Tongue (tissue), 2 donors: ENCODE measurements around the gene ARL8A. TPM values are rescaled to one million over a fixed set of nuclear protein-coding genes. Genes with fewer than 3 reads are reported as not detected.
"Not testable (repeated sequence)": the region's sequence is repeated elsewhere in the genome, so short reads cannot be mapped to it uniquely, and the experiment has no call there.

Source experiments
- DNase-seq: peaks from one replicate; pipeline ENCODE4 v3.0.0-alpha.2; 2015
- total RNA-seq: library from RNA; depleted of rRNA; stranded (reverse); fragments of >200 nt; gene quantifications from one replicate; pipeline ENCODE4 v1.2.3, GENCODE V29; 2014

Gene ARL8A
- total RNA-seq, 1 donor from 2014 or later, result 29.8 TPM

GRCh38 chr1:202112859-202113689, 31.5 kb downstream of the ARL8A start:
- DNase-seq, result no peak

DNA sequence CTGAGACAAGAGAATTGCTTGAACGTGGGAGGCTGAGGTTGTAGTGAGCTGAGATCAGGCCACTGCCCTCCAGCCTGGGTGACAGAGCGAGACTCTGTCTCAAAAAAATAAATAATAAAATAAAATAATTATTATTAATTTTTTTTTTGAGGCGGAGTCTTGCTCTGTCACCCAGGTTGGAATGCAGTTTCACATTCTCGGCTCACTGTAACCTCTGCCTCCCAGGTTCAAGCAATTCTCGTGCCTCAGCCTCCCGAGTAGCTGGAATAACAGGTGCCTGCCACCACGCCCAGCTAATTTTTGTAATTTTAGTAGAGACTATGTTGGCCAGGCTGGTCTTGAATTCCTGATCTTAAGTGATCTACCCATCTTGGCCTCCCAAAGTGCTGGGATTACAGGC, 32.9 kb downstream of the ARL8A start:
- not testable (repeated sequence) for DNase-seq

DNA sequence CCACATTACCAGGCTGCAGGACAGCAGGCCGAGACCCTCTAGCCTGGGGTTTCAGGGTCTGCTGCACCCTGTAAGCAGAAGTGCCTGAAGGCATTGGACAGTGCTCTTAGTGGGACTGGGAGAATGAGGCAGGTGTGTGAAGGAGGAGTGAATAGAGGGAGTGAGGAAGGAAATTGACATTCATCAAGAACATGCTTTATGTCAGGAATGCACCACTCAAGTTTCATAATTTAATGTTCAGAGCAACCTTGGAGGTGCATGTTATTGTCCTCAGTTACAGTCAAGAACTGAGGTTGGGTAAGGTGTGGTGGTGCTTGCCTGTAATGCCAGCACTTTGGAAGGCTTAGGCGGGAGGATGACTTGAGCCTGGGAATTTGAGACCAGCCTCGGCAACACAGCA, 33.6 kb downstream of the ARL8A start:
- DNase-seq, result no peak

GRCh38 chr1:202107801-202108731, 36.5 kb downstream of the ARL8A start:
- DNase-seq, result no peak

- DNase-seq, result no peak
These were observed 37.2 kb downstream of the ARL8A start for GRCh38 chr1:202107321-202107761.

DNA sequence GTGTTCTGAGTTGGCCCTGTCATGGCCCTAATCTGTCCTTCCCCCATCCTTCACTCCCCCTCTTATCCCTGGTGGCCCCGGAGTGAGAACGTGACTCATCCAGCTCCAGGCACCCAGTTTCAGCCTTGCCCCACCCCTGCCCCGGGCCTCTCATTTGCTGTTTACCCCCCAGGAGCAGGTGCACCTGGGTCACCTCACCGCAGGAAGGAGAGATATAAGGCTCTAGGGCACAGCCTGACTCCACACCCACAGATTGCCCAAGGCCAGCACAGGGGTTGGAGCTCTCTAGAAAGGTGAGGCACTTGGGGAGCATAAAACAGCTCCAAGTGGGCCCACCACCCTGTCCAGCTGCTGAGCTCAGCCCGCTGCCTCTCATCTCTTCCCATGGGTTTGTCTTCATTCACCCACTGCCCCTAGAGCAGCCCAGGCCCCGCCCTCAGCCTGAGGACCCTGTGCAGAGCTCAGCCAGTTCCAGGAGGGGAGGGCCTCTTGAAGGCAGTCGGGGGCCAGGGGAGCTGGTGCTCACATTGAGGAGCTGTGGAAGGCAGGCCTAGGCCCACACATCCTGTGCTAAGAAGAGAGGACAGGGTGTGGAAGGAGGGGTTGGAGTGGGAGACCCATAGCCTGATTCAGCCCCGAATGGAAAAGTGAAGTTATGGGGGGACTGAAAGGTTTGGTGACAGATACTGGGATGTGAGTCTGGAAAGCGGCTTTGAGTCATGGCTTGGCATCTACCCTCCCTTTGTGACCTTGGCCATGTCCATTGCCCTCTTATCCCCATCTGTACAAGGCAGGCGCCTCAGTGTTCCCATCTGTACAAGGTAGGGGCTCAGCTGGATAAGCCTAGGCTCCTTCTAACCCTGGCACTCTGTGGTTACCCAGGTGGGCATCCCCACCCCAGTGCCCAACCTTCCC, 37.9 kb downstream of the ARL8A start:
- DNase-seq, result no peak

- DNase-seq, result peak; percentile 66
These were observed 38.8 kb downstream of the ARL8A start for GRCh38 chr1:202105571-202106339.

DNA sequence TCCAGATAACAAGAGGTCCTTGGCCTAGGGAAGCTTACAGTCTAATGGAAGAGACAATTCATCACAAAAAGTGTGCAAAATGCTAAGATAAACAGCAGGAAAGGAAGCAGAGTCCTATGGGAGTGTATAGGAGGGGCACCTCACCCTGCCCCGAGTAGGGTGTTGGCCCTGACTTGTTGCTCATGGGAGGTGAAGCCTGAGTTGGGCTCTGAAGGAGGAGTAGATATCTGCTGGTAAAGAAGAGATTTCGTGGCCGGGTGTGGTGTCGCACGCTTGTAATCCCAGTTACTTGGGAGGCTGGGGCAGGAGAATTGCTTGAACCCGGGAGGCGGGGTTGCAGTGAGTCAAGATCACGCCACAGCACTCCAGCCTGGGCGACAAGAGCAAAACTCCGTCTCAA, 40.5 kb downstream of the ARL8A start:
- DNase-seq, result no peak

DNA sequence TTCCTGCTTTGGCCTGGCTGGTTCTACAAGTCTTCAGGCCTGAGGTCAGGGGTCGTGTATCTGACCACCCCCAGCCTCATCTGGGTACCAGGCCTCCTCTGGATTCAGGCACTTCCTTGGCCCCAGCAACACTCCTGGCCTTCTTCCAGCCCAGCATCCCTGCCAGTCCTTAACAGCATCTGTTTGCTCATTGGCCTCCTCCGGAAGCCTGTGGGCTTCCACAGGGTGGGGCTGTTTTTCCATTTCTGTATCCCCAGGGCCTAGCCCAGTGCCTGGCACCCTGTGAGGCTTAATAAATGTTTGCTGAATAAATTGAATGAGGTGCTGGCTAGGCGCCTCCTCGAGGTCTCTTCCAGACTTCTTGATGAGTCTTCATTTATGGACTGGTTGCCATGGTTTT, 43.4 kb downstream of the ARL8A start:
- DNase-seq, result no peak

GRCh38 chr1:202093858-202094257, 50.7 kb downstream of the ARL8A start:
- DNase-seq, result no peak

DNA sequence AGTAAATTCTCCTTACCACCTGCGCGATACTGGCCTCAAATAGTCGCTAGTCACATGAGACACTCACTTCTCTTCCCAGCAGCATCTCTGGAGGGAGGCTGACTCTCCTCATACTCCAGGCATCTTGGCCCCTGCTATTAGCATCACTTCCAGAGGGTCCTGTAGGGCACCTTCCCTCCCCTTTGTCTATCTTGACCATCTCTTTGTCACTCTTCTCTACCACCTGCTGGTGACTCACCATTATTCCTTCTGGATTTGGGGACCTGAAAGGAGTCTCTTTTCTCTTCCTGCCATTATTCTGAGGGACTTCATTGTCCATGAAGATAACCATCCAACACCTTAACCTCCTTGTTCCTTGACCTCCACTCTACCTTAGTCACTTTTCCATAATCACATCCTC, 53.5 kb downstream of the ARL8A start:
- DNase-seq, result no peak

DNA sequence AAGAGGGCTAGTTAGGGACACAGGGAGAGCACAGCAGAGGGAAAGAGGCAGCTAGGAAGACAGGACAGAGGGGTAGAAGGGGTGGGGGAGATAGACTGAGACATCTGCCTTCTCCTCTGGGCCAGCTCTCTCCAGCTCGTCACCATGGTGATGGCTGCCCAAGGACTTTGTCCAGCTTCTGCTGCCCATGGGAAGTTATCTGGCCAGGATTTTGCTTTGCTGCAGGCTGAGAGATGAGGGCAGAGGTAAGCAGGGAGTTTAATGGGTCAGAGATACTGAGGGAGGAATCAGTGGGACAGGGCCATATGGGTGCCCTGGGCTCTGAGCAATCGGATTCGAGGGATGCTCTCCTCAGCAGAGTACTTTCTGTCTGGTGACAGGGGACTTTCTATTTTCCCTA, 56.3 kb downstream of the ARL8A start:
- no peak for DNase-seq

DNA sequence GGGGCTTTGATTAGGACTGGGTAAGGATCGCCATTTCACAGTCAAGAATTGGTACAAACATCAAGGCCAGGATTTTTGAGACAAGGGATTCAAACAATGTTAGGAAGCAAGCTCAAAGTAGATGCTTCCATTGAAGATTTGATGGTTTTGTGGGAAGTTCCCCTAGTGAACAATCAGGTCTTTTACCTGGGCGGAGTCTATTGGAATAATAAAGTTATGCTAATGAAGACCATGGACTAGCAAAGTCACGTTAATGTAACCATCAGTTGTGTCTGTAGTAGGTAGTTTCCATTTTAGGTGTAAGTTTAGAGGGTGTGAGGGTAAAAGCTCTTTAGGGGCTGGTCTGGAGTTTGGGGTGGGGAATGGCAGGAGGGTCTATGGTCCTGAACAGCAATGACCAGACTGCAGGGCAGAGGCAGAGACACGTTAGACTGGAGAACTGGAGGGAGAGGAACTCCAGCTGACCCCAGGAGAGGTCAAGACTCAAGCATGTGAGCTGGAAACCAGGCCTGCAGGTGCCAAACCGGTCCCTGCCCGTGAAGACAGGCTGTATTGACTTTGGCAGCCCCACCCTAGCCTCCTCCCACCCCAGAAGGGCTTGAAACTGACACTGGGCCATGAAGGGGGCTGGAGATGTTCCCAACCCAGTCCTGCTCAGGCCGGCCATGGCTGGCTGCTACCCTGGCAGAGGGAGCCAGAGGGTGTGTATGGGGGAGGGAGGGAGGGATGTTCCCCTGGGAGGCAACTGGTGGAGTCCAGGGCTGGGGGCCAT, 57.8 kb downstream of the ARL8A start:
- no peak for DNase-seq

GRCh38 chr1:202085682-202086373, 58.7 kb downstream of the ARL8A start:
- DNase-seq, result peak; percentile 40

- peak; percentile 65 for DNase-seq
These were observed 59.5 kb downstream of the ARL8A start for GRCh38 chr1:202084791-202085681.
